Measurements from ENCODE around the gene SLC7A4.

Gene SLC7A4

DNA sequence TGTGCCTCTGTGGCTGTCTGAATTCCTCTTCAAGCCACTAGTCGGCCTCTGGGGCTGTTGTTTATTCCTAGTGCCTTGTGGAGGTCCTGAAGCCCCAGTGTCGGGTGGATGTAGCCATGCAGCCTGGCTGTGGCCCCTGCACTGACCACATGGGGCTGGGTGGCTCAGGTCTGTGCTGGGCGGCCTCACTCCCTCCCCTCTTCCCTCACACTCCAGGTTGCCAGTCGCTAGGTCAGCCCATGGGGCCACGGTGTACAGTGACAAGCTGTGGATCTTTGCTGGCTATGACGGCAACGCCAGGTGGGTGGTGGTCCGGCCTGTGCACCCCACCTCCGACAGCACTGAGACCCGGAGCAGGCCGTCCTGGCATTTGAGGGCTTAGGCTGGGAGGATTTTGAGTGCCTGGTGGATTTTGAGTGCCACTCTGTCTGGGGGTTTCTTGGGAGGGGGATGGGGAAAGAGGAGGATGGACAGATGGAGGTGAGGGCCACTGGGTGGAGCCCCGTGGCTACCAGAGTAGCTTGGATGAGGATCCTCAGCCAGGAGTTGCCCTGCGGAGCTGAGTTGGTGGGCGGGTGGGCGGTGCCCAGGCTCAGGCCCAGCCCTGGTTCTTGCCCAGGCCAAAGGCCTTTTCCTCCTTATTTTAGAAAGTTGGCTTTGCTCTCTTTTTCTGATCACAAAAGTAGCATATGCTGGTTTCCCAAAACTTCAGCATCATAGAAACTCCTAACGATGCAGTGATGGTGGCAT lies 43.6 kb downstream of the SLC7A4 start:
- no peak overlapping the region for H3K4me3 ChIP-seq (ENCODE audit: control insufficient read depth, low read depth, low read length)
- DNase-seq (ENCODE audit: low read depth), result no peak
- TF ChIP-seq, protein P1, sequence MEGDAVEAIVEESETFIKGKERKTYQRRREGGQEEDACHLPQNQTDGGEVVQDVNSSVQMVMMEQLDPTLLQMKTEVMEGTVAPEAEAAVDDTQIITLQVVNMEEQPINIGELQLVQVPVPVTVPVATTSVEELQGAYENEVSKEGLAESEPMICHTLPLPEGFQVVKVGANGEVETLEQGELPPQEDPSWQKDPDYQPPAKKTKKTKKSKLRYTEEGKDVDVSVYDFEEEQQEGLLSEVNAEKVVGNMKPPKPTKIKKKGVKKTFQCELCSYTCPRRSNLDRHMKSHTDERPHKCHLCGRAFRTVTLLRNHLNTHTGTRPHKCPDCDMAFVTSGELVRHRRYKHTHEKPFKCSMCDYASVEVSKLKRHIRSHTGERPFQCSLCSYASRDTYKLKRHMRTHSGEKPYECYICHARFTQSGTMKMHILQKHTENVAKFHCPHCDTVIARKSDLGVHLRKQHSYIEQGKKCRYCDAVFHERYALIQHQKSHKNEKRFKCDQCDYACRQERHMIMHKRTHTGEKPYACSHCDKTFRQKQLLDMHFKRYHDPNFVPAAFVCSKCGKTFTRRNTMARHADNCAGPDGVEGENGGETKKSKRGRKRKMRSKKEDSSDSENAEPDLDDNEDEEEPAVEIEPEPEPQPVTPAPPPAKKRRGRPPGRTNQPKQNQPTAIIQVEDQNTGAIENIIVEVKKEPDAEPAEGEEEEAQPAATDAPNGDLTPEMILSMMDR (conservative IDR thresholded peaks at IDR 0.05; ENCODE audit: control insufficient read depth, insufficient read depth, low read depth, low read length), result no peak

DNA sequence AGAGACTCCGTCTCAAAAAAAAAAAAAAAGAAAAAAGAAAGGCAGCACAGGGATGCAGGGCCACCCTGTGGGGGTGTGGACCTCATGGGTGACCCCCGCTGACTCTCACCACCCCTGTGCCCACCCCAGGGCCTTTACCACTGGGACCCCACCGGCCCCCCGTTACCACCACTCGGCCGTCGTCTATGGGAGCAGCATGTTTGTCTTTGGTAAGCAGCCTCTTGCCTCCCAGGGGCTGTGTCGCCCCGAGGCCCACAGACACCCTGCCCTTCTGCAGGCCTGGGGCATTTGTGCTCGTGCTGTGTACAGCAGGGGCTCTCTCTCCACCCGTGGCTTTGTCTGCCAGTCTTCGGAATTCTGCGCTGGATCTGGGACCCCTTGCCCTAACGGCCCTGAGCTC lies 45.0 kb downstream of the SLC7A4 start:
- no peak overlapping the region for H3K4me3 ChIP-seq (ENCODE audit: control insufficient read depth, low read depth, low read length)
- TF ChIP-seq, protein P1 (conservative IDR thresholded peaks at IDR 0.05; ENCODE audit: control insufficient read depth, insufficient read depth, low read depth, low read length), result no peak
- DNase-seq (ENCODE audit: low read depth), result no peak

DNA sequence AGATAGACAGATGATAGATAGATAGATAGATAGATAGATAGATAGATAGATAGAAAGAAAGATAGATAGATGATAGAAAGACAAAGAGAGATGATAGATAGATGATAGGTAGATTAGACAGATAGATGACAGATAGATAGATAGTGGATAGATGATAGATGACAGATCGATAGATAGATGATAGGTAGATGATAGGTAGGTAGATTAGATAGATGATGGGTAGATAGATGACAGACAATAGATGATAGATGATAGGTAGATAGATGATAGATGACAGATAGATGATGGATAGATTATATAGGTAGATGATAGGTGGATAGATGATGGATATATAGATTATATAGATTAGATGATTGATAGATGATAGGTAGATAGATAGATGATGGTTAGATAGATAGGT lies 46.0 kb downstream of the SLC7A4 start:
- no peak overlapping the region for H3K4me3 ChIP-seq (ENCODE audit: control insufficient read depth, low read depth, low read length)
- DNase-seq (ENCODE audit: low read depth), result no peak
- TF ChIP-seq, protein P1 (conservative IDR thresholded peaks at IDR 0.05; ENCODE audit: control insufficient read depth, insufficient read depth, low read depth, low read length), result no peak

DNA sequence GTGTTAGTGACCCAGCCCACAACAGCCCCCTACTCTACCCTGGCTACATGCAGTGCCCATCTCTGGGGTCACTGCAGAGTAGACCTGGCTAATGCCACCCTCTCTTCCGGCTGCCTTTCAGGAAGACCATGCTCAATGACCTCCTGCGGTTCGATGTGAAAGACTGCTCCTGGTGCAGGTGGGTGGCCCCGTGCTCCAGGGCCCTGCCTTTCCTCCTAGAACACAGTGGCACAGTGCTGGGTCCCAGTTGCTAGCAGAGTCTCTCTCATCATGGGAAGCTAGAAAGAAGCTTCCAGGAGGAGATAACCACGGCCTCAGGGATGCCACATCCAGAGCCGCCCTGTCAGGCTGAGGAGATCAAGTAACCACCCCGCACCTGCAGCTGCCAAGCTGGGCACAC lies 46.6 kb downstream of the SLC7A4 start:
- TF ChIP-seq, protein P1 (conservative IDR thresholded peaks at IDR 0.05; ENCODE audit: control insufficient read depth, insufficient read depth, low read depth, low read length), result no peak
- H3K4me3 ChIP-seq (ENCODE audit: control insufficient read depth, low read depth, low read length), result no peak overlapping the region
- no peak for DNase-seq (ENCODE audit: low read depth)

DNA sequence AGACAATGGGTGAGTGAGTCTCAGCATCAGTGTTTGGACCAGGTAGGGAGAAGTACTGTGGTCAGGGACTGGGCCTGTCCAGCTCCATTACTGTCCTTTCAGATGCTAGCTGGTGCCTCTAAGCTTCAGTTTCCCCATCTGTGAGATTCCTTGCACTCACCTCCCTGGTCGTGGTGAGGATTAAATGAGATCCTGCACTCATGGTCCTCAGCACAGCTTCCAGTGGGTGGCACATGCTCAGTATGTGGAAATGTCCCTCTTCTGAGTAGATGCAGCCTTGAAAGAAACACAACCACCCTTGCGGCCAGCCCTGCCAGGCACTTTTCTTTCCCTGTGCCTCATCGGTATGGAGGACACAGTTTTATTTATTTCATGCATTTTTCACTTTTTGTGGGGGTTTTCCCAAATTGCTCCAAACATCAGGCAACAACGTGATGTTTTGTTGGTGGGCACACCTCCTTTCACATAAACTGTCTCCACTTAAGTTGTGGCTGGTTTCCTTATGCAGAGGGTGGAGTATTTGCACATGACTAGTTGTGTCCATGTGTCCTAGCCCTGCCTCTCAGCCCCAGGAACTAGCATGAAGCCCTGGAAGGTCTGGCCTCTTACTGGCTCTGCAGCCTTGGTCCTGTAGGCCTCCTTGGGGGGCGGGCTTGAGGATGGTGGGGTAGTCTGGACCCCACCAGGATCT lies 49.1 kb downstream of the SLC7A4 start:
- peak overlapping the region; percentile 95 for H3K4me3 ChIP-seq (ENCODE audit: control insufficient read depth, low read depth, low read length)
- DNase-seq (ENCODE audit: low read depth), result no peak
- TF ChIP-seq, protein P1 (conservative IDR thresholded peaks at IDR 0.05; ENCODE audit: control insufficient read depth, insufficient read depth, low read depth, low read length), result no peak

DNA sequence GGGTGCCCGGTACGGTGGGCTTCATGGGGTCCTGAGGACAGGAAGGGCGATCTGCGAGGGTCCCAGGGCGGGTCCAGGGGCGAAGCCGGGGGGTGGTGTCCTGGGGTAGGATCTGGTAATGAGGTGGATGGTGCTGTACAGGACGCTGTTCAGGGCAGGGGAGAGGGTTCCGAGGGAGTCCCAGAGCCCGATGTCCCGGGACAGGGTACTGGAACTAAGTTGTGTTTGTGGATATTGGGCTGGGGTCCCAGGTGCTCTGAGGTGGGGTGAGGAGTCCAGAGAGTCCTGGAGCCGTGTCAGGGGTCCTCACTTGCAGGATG lies 49.8 kb downstream of the SLC7A4 start:
- peak overlapping the region; percentile 95 for H3K4me3 ChIP-seq (ENCODE audit: control insufficient read depth, low read depth, low read length)
- DNase-seq (ENCODE audit: low read depth), result no peak
- TF ChIP-seq, protein P1 (conservative IDR thresholded peaks at IDR 0.05; ENCODE audit: control insufficient read depth, insufficient read depth, low read depth, low read length), result no peak
